ENCODE results near the gene S100A2. TPM values are rescaled to one million over a fixed set of nuclear protein-coding genes. Genes with fewer than 3 reads are reported as not detected.
"Not testable (repeated sequence)": the region's sequence is repeated elsewhere in the genome, so short reads cannot be mapped to it uniquely, and the experiment has no call there.

S100A2 gene
- total RNA-seq, 1 experiment from 2014 or later: 5.6 TPM

DNA sequence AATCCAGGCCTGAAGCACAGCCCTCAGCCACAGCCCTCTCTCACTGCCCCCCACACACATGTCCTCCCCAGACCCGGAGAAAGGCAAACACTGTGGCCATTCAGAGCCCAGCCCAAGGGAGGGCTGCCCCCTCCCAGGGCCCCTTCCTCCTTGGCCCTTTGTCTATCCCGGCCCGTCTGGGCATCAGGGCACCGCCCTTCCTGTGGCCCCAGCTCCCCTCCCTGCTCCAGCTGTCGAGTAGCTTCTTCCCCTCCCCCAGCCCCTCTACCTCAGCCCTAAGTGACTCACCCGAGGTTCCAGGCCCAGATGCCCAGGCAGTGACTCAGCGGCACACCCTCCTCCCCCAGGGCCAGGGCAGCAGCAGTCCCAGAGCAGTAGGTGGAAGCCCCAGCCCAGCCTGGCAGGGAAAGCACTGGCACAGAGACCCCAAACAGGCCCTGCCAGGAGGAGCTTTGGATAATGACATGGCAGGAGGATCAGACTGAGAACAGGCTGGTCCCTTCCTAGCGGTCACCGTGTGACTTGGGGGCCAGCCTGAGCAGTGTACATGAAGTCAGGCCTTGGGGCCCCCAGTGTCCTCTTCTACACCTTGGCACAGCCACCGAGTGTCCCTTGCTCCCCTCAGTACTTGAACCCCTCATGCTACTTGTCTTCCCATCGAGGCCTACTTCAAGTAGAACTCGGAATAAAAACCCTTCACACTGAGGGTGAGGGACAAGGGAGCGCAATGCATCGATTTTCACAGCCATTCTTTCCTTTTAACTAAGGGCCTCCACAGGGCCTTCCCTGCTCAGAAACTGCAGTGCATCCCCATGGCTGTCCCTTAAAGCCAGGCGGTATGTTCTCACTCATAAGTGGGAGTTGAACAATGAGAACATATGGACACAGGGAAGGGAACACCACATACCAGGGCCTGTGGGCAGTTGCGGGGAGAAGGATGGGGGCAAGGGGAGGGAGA is 1.0 kb upstream of the S100A2 start:
- DNase-seq (ENCODE audit: extremely low read depth, low read depth): peak; percentile 100

GRCh38 chr1:153563991-153564390 is 1.7 kb downstream of the S100A2 start:
- DNase-seq (ENCODE audit: extremely low read depth, low read depth): no peak

GRCh38 chr1:153563483-153563901 is 2.2 kb downstream of the S100A2 start:
- DNase-seq (ENCODE audit: extremely low read depth, low read depth): no peak

- not testable (repeated sequence) for DNase-seq (ENCODE audit: extremely low read depth, low read depth)
Measured at GRCh38 chr1:153562021-153562420, 3.6 kb downstream of the S100A2 start.

GRCh38 chr1:153561466-153561985 is 4.1 kb downstream of the S100A2 start:
- no peak for DNase-seq (ENCODE audit: extremely low read depth, low read depth)

DNA sequence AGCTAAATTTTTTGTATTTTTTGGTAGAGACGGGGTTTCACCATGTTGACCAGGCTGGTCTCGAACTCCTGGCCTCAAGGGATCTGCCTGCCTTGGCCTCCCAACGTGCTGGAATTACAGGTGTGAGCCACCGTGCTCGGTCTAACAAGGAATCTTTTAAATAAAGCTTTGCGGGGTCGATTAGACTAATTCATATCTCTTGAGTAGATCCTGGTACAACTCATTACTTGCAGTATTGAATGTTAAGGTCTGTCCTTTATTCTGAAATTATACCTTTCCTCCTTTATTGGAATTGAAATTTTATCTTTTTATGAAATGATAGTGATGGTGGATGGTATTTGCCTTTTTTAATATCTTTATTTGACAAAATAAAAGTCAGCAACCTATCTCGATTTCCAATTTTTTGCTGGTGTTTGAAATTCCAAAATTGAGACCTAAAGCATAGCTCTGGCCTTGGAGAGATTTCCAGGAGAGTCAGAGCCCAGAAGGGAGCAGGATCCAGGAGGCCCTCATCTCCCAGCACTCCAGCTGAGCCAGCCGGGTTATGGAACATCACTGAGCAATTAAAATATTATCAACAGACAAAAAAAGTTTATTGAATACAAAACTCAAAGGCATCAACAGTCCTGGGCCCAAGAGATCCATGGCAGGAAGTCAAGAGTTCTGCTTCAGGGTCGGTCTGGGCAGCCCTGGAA is 4.7 kb downstream of the S100A2 start:
- no peak for DNase-seq (ENCODE audit: extremely low read depth, low read depth)

GRCh38 chr1:153560241-153560640 is 5.4 kb downstream of the S100A2 start:
- no peak for DNase-seq (ENCODE audit: extremely low read depth, low read depth)

GRCh38 chr1:153557877-153558276 is 7.8 kb downstream of the S100A2 start:
- DNase-seq (ENCODE audit: extremely low read depth, low read depth): no peak

- no peak for DNase-seq (ENCODE audit: extremely low read depth, low read depth)
Measured at GRCh38 chr1:153556348-153556747, 9.3 kb downstream of the S100A2 start.

- DNase-seq (ENCODE audit: extremely low read depth, low read depth): no peak
Measured at GRCh38 chr1:153553830-153554541, 11.7 kb downstream of the S100A2 start.

GRCh38 chr1:153553096-153553495 is 12.5 kb downstream of the S100A2 start:
- no peak for DNase-seq (ENCODE audit: extremely low read depth, low read depth)

- DNase-seq (ENCODE audit: extremely low read depth, low read depth): no peak
Measured at GRCh38 chr1:153552335-153552734, 13.3 kb downstream of the S100A2 start.

- DNase-seq (ENCODE audit: extremely low read depth, low read depth): no peak
Measured at GRCh38 chr1:153550827-153551500, 14.7 kb downstream of the S100A2 start.

DNA sequence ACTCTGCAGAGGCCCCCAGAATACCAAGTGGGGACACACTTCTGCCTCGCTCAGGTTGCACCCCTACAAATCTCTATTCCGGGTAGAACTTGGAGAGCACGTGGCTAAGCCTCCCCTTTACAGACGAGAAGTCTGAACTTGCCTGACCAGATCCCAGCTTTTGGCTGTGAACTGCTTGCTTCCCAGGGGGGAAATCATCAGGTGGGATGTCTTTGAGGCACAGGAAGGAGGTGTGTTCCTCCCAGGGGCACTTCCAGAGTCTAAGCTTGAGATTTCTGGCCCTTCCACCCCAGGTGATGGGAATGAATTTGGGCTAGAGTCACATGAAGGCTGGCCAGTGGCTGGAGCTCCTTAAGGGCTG is 15.3 kb downstream of the S100A2 start:
- no peak for DNase-seq (ENCODE audit: extremely low read depth, low read depth)

GRCh38 chr1:153549741-153550397 is 15.8 kb downstream of the S100A2 start:
- DNase-seq (ENCODE audit: extremely low read depth, low read depth): no peak

GRCh38 chr1:153548722-153549688 is 16.6 kb downstream of the S100A2 start, which contains the start of gene S100A3:
TSS of gene S100A3 (minus strand) at chr1:153549258. CDS start at chr1:153548485, 773 bp downstream.
- peak; percentile 64 for DNase-seq (ENCODE audit: extremely low read depth, low read depth)

- DNase-seq (ENCODE audit: extremely low read depth, low read depth): no peak
Measured at GRCh38 chr1:153547560-153548551, 17.8 kb downstream of the S100A2 start.

Data from NCI-H460 (cell line).